HG03571 (cell line): ENCODE data around the gene OMP.

Experiments used
- ATAC-seq: cut with Tn5 transposase; IDR thresholded peaks from one replicate; pipeline ENCODE4 v1.9.1; 2021; ENCODE audit not compliant: unreplicated experiment

OMP gene

DNA sequence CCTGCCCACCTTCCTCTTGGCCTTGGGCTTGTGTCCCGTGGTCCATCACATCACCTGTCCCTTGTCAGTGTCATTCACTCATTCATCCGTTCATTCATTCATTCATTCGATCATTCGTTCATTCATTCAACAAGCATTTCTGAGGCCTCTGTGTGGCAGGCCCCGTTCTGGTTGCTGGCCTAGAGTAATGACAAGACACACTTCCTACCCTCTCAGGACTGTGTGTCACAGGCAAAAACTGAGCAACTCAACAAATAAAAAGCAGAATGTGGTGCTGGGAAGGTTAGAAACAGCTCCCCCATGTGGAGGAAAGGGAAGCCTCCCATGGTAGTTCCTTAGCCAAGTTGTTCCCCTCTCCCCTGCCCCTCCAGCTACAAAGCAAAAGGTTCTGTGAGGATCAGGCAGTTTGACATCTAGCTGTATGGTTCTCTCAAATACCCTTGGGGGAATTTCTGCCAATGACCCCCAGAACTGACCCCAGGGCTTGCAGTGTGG lies 1.6 kb upstream of the OMP start:
- no peak for ATAC-seq

DNA sequence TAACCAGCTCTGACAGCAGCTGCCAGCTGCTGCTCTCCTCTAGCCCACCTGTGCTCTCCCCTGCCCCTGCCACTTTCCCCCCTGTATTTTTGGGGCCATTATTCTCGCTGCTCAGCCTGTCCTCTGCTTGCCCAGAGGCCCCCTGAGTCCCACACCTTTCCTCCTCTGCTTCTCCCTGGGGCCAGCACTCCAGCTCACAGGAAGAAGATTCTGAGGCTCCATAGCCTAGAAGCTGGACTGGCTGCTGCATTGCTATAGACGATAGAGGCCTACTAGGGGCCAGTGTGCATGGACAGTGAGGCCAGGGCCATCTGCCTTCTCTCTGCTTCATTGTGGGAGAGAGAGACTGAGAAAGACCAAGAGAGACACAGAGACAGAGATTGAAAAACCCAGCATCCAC lies 679 bp downstream of the OMP start:
- no peak for ATAC-seq

- no peak for ATAC-seq
Observed at GRCh38 chr11:77104727-77105126, 2.1 kb downstream of the OMP start.

DNA sequence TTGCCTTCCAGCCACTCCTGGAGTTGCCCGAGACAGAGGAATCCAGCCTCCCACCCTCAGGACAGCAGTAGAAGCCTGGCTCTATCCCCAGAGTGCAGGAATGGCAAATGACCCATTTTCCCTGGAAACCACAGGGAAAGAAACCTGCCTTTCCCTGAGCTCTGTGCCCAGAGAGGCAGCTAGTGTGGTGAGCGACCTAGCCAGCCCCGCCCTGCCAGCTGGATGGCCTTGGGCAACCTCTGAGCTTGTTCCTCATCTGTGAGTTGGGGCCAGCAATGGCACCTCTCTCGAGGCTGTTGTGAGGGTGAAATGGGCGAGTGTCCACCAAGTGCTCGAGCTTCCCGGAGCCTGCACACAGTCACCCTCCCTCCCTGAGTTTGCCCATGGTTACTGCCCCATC lies 3.7 kb downstream of the OMP start:
- ATAC-seq, result no peak

DNA sequence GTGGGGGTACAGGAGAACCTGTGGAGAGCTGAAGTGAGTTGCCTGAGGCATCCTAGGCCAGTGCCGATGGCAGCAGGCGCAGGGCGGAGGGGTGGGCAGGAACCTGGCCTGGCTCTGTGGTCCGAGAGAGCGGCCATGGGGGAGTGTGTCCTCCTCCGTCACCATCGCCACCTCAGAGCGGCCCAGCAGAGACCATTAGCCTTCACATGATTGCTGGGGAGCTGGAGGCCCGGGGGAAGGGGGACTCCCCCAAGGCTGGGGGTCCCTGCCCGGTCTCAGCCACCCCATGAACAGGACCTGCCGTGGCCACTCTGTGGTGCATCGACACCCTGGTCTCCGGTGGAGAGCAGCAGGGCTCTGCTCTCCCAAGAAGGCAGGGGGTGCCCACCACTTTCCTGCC lies 4.1 kb downstream of the OMP start:
- no peak for ATAC-seq

GRCh38 chr11:77107950-77108349 lies 5.3 kb downstream of the OMP start:
- ATAC-seq, result no peak

- no peak for ATAC-seq
Observed at GRCh38 chr11:77108436-77108835, 5.8 kb downstream of the OMP start.

- no peak for ATAC-seq
Observed at GRCh38 chr11:77109236-77110019, 6.8 kb downstream of the OMP start.

- no peak for ATAC-seq
Observed at GRCh38 chr11:77110836-77111235, 8.2 kb downstream of the OMP start.

- ATAC-seq, result no peak
Observed at GRCh38 chr11:77111277-77111676, 8.6 kb downstream of the OMP start.

GRCh38 chr11:77111946-77112345 lies 9.3 kb downstream of the OMP start:
- no peak for ATAC-seq

DNA sequence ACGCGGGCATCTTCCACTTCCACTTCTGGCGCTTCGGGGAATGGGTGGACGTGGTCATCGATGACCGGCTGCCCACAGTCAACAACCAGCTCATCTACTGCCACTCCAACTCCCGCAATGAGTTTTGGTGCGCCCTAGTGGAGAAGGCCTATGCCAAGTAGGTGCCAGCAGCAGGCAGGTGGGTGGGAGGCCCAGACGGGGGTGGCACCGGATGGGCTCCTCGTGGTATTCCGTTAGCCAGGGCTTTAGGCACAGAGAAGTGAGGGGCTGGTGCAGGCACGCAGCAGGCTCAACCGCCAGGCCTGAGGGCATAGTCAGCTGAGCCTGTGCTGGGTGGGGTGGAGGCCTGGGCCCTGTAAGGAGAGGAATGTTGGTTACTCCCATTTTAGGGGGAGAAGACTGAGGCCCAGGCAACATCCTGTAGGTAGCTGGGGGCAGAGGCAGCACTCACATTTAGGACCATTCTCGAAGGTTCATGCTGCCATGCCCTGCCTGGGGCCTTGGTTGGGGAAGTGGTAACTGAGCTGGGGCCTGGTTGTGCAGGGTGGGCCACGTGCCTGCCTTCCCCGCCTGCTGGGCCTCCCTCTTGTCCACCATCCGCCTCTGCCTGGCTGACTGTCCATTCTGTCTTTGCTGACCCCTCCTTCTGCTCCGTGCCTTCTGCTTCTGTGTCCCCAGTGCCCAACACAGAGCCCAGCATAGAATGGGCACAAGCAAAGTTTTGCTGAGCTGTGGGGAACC lies 10.2 kb downstream of the OMP start:
- ATAC-seq, result no peak

DNA sequence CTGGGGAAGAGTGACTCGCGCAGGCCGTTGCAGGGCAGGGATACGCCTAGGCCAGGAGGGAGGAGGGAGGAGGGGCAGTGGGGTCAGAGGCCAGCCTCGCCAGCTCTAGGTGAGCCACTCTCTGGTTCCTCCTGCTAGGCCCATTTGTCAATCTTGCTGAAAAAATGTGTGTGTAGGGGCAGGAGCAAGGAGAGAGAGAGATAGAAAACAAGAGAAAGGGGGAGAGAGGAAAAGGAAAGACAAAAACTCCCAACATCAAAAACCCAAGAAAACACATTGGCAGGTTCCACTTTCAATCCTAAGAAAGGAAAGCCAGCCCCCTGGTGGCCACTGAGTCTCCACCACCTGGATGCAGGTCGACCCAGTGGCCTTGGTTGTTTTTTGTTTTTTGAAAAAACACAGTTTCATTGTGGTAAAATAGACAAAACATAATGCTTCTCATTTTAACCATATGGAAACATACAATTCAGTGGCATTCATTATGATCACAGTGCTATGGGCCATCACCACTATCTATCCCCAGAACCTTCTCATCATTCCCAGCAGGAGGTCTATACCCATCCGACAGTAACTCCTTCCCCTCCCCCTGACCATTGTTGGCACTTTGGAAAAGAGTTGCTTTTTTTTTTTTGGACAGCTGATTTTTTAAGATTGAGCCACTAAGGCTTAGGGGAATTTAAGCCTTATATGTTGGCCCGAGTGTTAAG lies 10.9 kb downstream of the OMP start:
- ATAC-seq, result no peak

DNA sequence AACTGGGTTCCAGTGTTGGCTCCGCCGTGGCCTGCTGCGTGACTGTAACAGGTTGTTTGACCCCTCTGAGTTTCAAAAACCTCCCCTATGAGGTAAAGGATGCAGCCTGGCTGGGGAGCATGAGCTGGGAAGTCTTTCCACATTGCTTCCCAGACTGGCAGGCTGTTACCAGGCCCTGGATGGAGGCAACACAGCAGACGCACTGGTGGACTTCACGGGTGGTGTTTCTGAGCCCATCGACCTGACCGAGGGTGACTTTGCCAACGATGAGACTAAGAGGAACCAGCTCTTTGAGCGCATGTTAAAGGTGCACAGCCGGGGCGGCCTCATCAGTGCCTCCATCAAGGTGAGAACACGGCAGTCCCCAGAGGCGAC lies 11.4 kb downstream of the OMP start:
- no peak for ATAC-seq

- ATAC-seq, result no peak
Observed at GRCh38 chr11:77115181-77115611, 12.6 kb downstream of the OMP start.

DNA sequence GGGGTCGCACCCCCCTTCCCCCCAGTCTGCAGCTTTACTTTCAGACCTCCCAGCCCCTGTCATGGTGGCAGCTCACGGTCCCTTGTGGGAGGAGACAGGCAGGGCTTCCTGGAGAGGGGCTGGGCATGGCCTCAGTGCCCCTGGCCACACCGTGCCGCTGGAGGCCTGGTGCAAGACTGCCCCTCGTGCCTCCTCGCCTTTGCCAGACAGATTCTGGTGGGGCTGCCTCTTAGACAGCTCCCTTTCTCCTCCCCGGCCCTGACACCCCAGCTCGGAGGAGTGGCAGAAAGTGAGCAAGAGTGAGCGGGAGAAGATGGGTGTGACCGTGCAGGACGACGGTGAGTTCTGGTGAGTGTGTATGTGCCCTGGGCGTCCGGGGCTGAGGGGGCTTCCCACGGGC lies 13.3 kb downstream of the OMP start:
- ATAC-seq, result no peak

DNA sequence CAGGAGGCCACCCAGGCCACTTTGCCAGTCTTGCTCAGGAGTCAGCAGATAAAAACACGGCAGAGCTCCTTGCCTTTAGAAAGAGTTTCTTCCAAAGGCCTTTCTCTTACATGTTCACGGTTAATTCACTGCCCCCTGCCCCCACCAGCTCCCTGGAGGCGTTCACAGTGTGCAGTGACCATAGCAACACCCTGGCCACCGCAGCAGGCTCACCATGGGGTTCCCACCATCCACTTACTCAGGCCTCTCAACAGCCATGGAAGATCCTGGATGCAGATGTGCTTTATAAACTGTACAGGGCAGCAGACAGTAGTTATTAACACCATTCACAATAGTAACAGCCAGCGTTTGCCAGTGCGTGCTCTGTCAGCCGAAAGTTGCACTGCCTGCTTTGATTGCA lies 14.9 kb downstream of the OMP start:
- no peak for ATAC-seq

DNA sequence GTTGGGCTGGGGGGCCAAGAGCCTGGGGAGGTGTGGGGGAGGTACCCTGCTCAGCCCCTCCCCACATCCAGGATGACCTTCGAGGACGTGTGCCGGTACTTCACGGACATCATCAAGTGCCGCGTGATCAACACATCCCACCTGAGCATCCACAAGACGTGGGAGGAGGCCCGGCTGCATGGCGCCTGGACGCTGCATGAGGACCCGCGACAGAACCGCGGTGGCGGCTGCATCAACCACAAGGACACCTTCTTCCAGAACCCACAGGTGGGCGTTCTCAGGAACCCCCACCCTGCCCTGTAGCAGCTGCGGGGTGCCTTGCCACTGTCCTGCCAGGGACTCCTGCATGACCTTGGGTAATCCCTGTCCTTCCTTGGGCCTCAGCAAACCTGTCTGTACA lies 15.4 kb downstream of the OMP start:
- no peak for ATAC-seq

DNA sequence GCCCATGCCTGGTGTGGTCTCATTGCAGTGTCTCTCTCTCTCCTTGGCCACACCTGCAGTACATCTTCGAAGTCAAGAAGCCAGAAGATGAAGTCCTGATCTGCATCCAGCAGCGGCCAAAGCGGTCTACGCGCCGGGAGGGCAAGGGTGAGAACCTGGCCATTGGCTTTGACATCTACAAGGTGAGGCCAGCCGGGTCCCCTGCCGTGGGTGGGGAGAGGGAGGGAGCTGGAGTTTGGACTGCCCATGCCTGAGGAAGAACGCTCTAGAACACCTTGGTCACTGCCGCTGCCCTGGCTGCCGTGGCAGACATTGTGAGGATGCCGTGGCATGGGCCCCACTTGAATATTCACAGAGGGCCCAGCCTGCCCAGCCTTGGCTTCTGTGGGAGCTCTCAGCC lies 16.3 kb downstream of the OMP start:
- ATAC-seq, result no peak

DNA sequence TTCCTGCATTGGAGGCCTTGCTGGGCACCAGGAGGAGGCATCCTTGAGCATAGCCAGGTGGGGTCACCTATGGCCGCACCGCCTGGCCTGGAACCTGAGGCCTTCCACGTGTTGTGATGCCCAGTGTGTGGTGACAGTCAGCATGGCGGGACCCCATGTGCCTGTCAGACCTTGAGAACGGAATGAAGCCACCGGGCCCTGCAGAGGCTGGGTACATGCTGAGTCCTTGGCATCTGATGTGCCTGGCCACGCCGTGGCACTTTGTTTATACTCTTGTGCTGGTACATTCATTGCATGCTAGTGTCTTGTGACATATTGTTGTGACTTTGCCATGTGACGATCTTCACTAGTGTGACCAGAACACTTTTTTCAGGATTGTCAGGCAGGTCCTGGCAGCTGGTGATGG lies 16.9 kb downstream of the OMP start:
- ATAC-seq, result no peak

GRCh38 chr11:77120571-77120970 lies 17.9 kb downstream of the OMP start:
- ATAC-seq, result no peak

DNA sequence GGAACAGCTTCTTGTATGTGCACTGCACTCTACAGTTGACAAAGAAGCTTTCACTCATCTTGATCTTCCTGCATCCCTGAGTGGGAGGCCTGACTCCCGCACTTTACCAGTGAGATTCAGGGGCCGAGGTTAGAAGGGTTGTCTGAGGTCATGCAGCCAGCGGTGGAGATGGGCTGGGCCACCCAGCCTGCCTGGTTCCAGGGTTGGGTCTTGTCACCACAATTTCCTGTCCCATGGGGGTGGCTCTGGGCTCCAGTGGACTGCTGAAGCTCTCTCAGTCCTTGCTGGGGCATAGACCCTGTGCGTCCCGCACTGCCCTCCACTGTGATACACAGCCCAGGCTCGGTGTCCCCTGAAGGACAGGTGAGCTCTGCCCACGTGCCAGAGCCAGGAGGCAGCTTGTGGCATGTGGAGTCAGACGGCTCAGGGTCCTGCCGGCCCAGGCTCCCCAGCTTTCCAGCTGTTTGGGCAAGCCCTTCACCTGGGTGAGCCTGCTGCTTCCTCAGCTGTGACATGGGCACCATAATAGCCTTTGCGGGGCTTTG lies 18.5 kb downstream of the OMP start:
- ATAC-seq, result no peak
